H1 (cell line): ENCODE results near the gene SDF2L1.

Source experiments
- CBX5 ChIP-seq: fragments of 300-800, 300-1000 bp; sonication (generic); IDR thresholded peaks from 2 replicates; pipeline ENCODE4 v1.7.1; 2016; ENCODE audit warnings: antibody characterized with exemption, low read length, low read depth
- CREB1 ChIP-seq: IDR thresholded peaks from 2 replicates; pipeline ENCODE4 v1.6.1; 2012; ENCODE audit warnings: inconsistent platforms
- CTCF ChIP-seq, 3 experiments: IDR thresholded peaks; 1 replicate in 2 of 3; 2 replicates in 1 of 3; pipeline versions ENCODE4 v1.5.1 to v1.6.1; 2011; ENCODE audit warnings: low read length in 3 of 3, mild to moderate bottlenecking in 3 of 3, inconsistent platforms in 2 of 3, low read depth in 1 of 3, moderate library complexity in 1 of 3; ENCODE audit not compliant: insufficient read depth in 1 of 3; ENCODE audit errors: control extremely low read depth in 1 of 3
- EP300 ChIP-seq, 2 experiments: IDR thresholded peaks; 1 replicate in 1 of 2; 2 replicates in 1 of 2; pipeline ENCODE4 v1.6.1; 2011 to 2012; ENCODE audit warnings: low read depth in 2 of 2, low read length in 2 of 2, mild to moderate bottlenecking in 2 of 2, borderline replicate concordance in 1 of 2, inconsistent platforms in 1 of 2, moderate library complexity in 1 of 2
- EZH2 ChIP-seq: fragments of 200-600 bp; sonication (generic); IDR thresholded peaks from 2 replicates; pipeline ENCODE4 v1.7.1; 2012; ENCODE audit warnings: low read depth, mild to moderate bottlenecking, moderate library complexity, low read length, inconsistent platforms; ENCODE audit not compliant: severe bottlenecking
- KDM5A ChIP-seq: fragments of 200-600 bp; IDR thresholded peaks from 2 replicates; pipeline ENCODE4 v1.7.1; 2012; ENCODE audit warnings: mild to moderate bottlenecking, low read length, inconsistent platforms, mixed read lengths
- NRF1 ChIP-seq: IDR thresholded peaks from 2 replicates; pipeline ENCODE4 v1.6.1; 2011; ENCODE audit warnings: mild to moderate bottlenecking, low read depth, low read length, improper control_type of control experiment
- SIX5 ChIP-seq: IDR thresholded peaks from 2 replicates; pipeline ENCODE4 v1.6.1; 2011; ENCODE audit warnings: mild to moderate bottlenecking, low read depth, low read length

- TF ChIP-seq CTCF (IDR thresholded peaks at IDR 0.05; ENCODE audit: control extremely low read depth in 1 of 3, insufficient read depth in 1 of 3, low read depth in 1 of 3, low read length in 3 of 3) (no peak), EP300 (IDR thresholded peaks at IDR 0.05; ENCODE audit: borderline replicate concordance in 1 of 2, low read depth in 2 of 2, low read length in 2 of 2) (no peak), CBX5 (no peak), NRF1 (no peak), SIX5 (no peak), CREB1 (no peak), EZH2 (no peak), KDM5A (no peak)
Measured at GRCh38 chr22:21621025-21621424, 21.1 kb upstream of the SDF2L1 start.
